GM19438 (cell line): ENCODE results near the gene POLR2L.

Source experiments
- ATAC-seq: cut with Tn5 transposase; IDR thresholded peaks from one replicate; pipeline ENCODE4 v1.9.1; 2021; ENCODE audit warnings: low read depth; ENCODE audit not compliant: unreplicated experiment

Gene POLR2L

GRCh38 chr11:797296-798092 lies 44.8 kb downstream of the POLR2L start:
- peak; percentile 42 for ATAC-seq

DNA sequence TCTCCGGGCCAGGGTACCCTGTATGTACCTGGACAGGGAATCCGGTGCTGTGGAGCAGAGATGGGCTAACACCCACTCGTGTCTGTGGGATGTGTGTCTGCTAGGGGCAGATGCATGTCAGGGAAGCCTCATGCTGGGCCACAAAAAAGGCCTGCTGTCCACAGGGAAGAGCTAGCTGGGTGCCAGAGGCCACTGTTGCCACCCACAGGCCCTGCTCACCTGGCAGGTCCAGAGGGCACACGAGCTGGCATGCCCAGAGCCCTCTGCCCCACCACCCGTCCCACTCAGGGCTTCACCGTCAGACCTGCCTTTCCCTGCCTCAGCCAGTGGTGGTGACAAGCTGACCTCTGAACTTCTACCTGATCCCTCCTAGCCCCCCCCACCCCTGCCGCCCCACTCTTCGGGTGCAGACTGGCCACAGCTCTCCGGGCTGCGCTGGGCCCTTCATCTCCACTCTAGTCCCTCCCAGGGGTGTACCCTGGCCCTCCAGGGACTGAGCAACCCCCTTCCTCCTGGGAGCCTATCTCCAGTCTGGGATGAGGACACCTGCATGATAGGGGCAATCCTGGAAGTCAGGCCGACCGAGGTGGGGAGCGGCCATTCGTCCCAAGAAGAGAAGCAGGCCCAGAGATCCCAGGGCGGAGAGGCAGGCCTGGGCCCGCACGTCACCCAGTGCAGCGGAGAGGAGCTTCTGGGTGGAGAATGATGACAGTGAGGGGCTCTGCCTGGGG lies 45.6 kb downstream of the POLR2L start:
- no peak for ATAC-seq

DNA sequence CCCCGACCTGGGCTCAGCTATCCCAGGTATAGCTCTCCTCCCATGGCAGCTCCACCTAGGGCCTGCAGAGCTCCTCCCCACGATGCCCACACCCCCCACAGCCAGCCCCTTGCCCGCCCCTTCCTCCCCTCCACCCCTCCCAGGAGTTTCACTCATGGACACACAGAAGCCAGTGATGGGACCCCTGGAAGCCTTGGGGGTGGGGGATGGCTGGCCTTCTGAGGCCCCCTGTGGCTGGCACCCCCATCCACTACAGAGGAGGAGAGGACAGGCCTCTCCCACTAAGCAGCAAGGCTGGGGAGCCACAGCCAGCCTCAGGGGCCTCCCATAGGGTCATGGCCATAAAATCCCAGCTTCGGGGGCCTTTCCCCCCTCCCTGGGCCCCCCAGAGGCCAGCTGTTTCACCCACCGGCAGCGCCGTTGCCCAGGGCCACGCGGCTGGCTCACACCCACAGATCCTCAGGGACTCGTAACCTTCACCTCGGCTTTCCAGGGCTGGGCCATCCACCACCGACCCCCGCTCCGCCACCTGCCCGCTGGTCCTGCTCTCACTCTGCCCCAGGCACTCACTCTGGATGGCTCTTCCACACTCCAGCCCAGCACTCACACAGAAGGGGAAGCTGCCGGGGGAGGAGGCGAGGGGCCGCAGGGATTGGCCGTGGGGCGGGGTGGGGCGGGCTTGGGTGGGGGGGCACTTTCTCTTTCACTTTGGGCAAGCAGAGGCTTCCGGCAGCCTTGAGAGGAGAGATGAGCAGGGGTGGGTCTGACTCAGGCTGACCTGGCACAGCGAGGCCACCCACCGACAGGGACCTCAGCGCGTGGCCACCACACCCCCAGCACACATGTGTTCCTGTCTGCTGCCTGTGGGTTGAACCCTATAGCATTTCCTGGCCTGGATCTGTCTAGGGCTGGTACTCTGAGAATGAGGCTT lies 46.4 kb downstream of the POLR2L start:
- ATAC-seq: no peak

DNA sequence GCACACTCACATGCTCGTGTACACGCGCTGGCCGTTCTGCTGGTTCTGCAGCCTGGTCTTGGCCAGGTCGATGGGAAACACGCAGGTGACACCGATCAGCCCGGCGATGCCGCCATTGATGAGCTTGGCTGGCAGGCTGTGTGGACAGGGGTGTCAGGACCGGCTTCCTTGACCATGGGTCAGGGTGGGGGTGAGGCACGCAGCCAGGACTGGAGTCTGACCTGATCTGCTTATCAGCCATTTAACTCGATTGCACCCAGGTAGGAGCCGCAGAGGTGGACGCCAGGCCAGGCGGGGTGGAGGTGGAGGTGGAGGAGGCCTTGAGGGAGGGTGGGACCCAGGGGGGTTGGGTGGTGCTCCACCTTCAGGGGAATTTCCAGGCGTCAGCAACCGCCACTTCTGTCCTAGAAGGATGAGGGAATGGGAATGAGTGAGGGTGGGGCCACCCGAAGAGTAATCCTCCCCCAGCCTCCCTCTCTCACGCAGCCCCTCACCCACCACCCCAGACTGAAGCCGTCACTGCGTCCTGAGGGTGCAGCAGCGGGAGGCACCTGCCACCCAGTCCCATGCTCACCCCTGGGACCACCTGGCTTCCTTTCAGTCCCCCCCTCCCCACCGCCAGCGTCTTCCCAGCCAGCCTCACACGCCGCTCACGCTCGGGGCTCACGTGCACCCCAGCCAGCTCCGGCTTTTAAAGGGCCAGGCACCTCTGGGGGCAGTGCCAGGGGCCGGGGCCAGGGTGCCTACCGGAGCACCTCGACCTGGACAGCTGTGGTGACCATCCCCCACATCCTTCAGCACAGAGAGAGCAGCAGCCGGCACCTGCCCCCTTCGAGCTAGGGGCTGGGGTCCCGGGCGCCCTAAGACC lies 47.3 kb downstream of the POLR2L start:
- no peak for ATAC-seq

GRCh38 chr11:794013-794765 lies 48.1 kb downstream of the POLR2L start:
- ATAC-seq: no peak

DNA sequence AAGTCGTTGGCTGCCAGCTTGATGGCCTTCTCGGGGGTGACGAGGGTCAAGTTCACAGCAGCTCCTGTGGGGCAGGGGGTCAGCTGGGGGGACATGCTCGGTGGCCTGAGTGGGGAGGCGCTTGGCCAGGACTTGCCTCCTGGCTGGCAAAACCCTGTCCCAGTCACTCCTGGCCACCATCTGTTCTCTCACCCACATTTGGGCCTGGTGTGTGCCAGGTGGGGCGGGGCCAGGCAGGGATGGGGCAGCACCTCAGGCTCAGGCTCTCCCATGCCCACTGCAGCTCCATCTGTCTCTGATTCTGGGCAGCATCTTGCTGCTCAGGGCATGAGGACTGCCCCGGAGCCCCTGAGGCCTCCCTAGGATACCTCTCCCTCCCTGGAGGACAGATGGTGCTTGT lies 48.8 kb downstream of the POLR2L start:
- ATAC-seq: no peak

DNA sequence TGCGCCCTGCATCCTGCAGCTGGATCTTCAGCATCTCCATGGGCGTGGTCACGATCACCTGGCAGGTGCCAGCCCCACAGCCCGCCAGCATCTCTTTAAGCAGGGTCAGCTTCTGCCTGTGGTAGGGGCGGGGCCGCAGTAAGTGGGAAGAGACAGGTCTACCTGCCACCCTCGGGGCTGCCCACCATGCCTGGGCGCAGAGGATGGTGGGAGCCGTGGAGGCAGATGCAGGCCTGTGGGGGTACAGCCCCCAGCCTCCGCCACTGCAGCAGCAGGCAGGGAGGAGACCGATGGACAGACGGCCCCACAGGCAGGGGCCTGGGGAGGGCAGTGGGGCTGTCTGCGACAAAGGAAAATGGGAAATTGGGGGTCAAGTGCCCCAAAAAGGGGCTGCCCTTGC lies 49.5 kb downstream of the POLR2L start:
- no peak for ATAC-seq

- ATAC-seq: no peak
Measured at GRCh38 chr11:792535-792821, 49.9 kb downstream of the POLR2L start.

GRCh38 chr11:791658-792534 lies 50.4 kb downstream of the POLR2L start:
- no peak for ATAC-seq

GRCh38 chr11:790721-791564 lies 51.4 kb downstream of the POLR2L start:
- no peak for ATAC-seq

DNA sequence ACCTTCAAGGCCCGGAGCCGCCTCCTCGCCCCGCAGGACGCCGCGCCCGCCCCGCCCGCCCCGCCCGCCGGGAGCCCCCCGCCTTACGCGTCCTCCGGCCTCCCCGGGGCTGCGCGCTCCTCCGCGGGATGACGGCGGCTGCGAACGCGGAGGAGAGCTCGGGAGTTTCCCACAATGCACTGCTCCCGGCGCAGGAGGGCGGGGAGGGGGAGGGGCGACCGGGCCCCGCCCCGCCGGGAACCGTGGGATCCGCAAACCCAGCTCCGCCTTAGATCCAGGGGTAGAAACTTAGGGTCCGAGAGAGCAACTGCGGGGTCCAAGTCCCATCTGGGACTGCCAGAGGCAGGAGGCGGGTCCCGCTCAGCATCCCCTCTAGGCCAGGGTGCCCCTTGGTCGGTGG lies 52.4 kb downstream of the POLR2L start, which contains the start of gene CEND1:
CEND1 (minus strand) TSS at position 148 of the 400 bp plus-strand sequence. CDS start 1,514 bp downstream, outside the sequence.
- ATAC-seq: no peak
